ENCODE results near the gene B4GALT3. TPM values are rescaled to one million over a fixed set of nuclear protein-coding genes. Genes with fewer than 3 reads are reported as not detected.

Gene B4GALT3
- total and polyA plus RNA-seq, 2 of the 8 experiments (the other 6 are each of a cell fraction or from before 2014, with no cell fraction given), result 42.3 to 43.0 TPM

DNA sequence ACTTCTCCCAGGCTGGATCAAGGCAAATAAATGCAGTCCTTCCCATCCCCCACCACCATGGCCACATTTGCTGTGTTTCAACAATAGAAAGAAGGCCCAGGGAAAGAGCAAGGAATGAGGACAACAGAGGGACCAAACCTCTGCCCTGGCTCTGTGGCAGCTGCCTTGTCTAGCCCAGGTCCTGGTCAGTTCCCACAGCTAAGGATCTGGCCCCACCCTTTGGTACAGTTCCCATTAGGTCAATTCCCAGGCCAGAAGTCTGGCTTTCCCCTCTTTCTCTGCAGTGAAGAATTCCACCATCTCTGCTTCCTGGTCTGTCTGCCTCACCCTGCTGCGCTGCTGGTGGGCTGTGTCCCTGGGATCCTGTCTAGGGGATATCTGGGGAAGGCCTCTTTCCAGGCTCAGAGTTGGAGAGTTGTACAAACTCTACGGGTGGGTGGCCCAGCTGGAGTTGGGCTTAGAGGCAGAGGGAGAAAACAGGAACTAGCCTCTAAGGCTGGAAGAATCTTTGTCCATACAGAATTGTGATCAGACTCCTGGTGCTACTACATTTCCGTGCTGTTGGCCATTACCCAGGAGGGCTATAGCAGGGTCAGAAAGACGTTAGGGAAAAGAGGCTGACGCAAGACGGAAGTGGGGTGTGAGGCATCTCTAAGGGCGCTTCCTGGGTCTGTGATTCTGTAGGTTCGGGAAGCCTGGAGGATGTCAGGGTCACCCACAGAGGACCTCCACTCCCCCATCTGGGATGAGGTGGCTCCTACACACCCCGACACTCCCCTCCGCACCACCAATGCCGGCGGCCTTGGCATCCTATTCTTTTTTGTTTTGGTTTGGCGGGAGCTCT is 23.9 kb upstream of the B4GALT3 start (continued):
- TF ChIP-seq RFX5 (IDR thresholded peaks at IDR 0.05; ENCODE audit: borderline replicate concordance, low read depth, low read length), result no peak
- TF ChIP-seq BCL11A (IDR thresholded peaks at IDR 0.05; ENCODE audit: low read depth in 2 of 2, low read length in 2 of 2), result no peak
- no peak for TF ChIP-seq FOSL1 (IDR thresholded peaks at IDR 0.05; ENCODE audit: insufficient read depth, low read depth, low read length)

Data from H1 (cell line).